ENCODE measurements around the gene UBE3D. TPM values are rescaled to one million over a fixed set of nuclear protein-coding genes. Genes with fewer than 3 reads are reported as not detected.

The UBE3D gene
- total RNA-seq, 1 experiment from 2014 or later: 10.9 TPM

DNA sequence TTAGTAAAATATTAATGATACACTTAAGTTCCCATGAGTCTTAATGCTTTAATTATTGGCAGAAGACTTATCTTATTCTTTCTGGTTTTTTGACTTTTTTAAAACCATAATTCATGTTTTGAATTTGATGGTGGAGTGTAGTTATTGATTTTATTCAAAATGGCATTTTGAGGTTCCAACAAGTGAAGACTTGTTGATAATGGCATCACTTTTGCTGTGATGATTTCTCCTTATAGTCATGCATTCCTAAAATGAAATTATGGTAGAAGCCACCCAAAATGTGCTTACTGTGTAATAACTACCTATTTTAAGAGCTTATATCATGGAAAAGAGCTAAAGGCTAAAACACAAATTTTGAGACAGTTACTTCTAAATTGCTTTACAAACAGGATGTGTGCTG is 4.0 kb upstream of the UBE3D start:
- DNase-seq: no peak
- Histone ChIP-seq H3K27me3 (replicated peaks; ENCODE audit: control insufficient read depth, insufficient read depth, low read length) (no peaks in the 10 kb centered on the region), H3K4me3 (ENCODE audit: low read depth, low read length) (no peak overlapping the region), H3K4me1 (peaks cover 5% of the 10 kb centered on the region; the same call in 1 of the 2 replicates), H3K9me3 (no peaks in the 10 kb centered on the region), H3K36me3 (ENCODE audit: control insufficient read depth, insufficient read depth, low read length) (no peaks in the 10 kb centered on the region)
- BruUV-seq (replicated peaks): no TSS peak
- Mint-ChIP-seq H3K27ac (ENCODE audit: unreplicated experiment) (no peak overlapping the region), H3K36me3 (ENCODE audit: insufficient read depth, unreplicated experiment) (peaks cover 7% of the 10 kb centered on the region), H3K9me3 (ENCODE audit: unreplicated experiment) (no peaks in the 10 kb centered on the region), H3K27me3 (ENCODE audit: insufficient read depth, unreplicated experiment) (no peaks in the 10 kb centered on the region), H3K4me3 (ENCODE audit: unreplicated experiment) (no peak overlapping the region), H3K4me1 (ENCODE audit: low read depth, unreplicated experiment) (peaks cover 5% of the 10 kb centered on the region)
- ChIA-PET POLR2A (no interaction called here), CTCF (no interaction called here)
- intact Hi-C loops (cut with micrococcal nuclease; ENCODE audit: unreplicated experiment): loop anchor here (2.0 to 5.0 kb wide), 5 partner anchors 53 to 822 kb away; partner anchors contain the start of gene IBTK
- TF ChIP-seq, protein P1, sequence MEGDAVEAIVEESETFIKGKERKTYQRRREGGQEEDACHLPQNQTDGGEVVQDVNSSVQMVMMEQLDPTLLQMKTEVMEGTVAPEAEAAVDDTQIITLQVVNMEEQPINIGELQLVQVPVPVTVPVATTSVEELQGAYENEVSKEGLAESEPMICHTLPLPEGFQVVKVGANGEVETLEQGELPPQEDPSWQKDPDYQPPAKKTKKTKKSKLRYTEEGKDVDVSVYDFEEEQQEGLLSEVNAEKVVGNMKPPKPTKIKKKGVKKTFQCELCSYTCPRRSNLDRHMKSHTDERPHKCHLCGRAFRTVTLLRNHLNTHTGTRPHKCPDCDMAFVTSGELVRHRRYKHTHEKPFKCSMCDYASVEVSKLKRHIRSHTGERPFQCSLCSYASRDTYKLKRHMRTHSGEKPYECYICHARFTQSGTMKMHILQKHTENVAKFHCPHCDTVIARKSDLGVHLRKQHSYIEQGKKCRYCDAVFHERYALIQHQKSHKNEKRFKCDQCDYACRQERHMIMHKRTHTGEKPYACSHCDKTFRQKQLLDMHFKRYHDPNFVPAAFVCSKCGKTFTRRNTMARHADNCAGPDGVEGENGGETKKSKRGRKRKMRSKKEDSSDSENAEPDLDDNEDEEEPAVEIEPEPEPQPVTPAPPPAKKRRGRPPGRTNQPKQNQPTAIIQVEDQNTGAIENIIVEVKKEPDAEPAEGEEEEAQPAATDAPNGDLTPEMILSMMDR (IDR thresholded peaks at IDR 0.05; ENCODE audit: insufficient read depth in 1 of 2, low read depth in 1 of 2, low read length in 1 of 2, severe bottlenecking in 1 of 2, unreplicated experiment in 1 of 2): no peak

DNA sequence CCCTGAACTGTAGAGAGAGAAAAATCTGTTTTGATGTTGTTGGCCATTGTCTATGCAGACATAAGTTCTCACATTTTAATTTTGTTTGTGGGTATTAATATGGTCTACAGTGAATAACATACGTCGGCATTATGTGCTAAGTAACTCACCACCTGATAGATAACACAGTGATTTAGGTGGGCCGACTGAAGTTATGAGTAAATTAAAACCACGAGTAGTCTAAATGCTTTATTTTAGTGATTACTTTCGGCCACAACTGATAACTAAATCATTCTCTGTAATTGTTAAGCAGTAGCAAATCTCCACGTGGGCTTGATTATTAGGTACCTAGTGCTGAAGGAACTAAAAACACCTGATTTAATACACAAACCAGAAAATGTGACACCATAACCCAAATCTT is 3.0 kb upstream of the UBE3D start:
- POLR2A ChIA-PET: interaction anchor here (0.6 kb wide), 1 partner anchor 123 kb away, joined by 3 read pairs; no protein-coding TSS in a partner anchor
- CTCF ChIA-PET: interaction anchor here (0.6 to 1.6 kb wide), 2 partner anchors 84 to 446 kb away, joined by 3 to 6 read pairs; no protein-coding TSS in a partner anchor
- no peaks in the 10 kb centered on the region for H3K27me3 Mint-ChIP-seq (ENCODE audit: insufficient read depth, unreplicated experiment)
- BruUV-seq (replicated peaks): no TSS peak
- peak overlapping the region; percentile 85 for H3K27ac Mint-ChIP-seq (ENCODE audit: unreplicated experiment)
- Histone ChIP-seq H3K4me1 (peaks cover 5% of the 10 kb centered on the region; the same call in 1 of the 2 replicates), H3K9me3 (no peaks in the 10 kb centered on the region), H3K36me3 (ENCODE audit: control insufficient read depth, insufficient read depth, low read length) (no peaks in the 10 kb centered on the region), H3K4me3 (ENCODE audit: low read depth, low read length) (peak overlapping the region; percentile 96), H3K27me3 (replicated peaks; ENCODE audit: control insufficient read depth, insufficient read depth, low read length) (no peaks in the 10 kb centered on the region)
- intact Hi-C loops (cut with micrococcal nuclease; ENCODE audit: unreplicated experiment): loop anchor here (2.0 to 5.0 kb wide), 5 partner anchors 54 to 821 kb away; partner anchors contain the start of gene IBTK
- peak overlapping the region; percentile 87 for H3K4me3 Mint-ChIP-seq (ENCODE audit: unreplicated experiment)
- DNase-seq: no peak
- H3K9me3 Mint-ChIP-seq (ENCODE audit: unreplicated experiment): no peaks in the 10 kb centered on the region
- H3K4me1 Mint-ChIP-seq (ENCODE audit: low read depth, unreplicated experiment): peaks cover 5% of the 10 kb centered on the region
- peaks cover 7% of the 10 kb centered on the region for H3K36me3 Mint-ChIP-seq (ENCODE audit: insufficient read depth, unreplicated experiment)
- TF ChIP-seq, protein P1 (IDR thresholded peaks at IDR 0.05; ENCODE audit: insufficient read depth in 1 of 2, low read depth in 1 of 2, low read length in 1 of 2, severe bottlenecking in 1 of 2, unreplicated experiment in 1 of 2): no peak

DNA sequence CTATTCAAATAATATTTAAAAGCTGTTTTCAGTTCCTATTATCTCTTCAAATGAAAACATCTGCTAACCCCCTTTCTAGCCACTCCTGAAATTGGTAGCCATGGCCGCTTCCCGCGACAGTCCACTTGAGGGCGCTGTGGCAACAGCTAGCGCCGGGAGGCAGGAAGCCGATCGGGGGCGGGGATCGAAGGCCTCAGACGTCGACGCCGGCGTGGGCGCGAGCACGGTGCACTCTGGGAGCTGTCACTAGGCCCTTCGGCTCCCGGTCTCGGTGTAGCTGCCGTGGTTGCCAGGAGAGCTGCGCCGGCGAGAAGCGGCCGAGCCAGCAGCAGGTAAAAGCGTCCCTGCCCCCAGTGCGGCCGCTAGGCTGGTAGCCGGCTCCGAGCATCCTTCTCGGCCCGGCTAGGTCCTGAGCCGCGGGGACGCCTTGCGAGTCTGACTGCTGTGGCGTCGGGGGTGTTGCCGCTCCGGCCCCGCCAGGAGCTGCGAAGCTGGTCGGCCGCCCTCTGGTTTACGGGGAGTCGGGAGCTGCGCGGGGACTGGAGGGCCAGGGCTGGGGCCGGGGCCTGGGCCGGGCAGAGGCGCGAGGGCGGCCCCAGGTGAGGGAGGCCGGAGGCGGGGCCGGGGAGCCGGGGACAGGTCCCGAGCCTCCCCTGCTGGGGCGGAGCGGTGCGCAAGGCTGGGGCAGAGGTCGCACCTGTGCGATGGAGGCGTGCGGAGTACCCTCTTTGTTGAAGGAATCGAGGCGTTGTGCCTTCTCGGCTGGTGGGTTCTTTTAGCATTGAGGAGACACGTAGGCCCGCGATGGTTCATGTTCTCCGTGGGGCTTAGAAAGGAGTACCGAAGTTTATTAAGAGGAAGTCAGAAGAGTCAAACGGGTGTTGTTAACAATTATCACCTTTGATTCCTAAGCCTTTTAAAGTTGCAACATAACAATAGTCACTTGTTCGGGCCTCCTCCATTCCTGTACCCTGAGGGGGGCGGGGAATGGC is 2.1 kb upstream of the UBE3D start, which contains the start of gene DOP1A:
DOP1A (plus strand) TSS at position 224 of the 992 bp plus-strand sequence. CDS start 29,307 bp downstream, outside the sequence.
- TF ChIP-seq, protein P1 (IDR thresholded peaks at IDR 0.05; ENCODE audit: insufficient read depth in 1 of 2, low read depth in 1 of 2, low read length in 1 of 2, severe bottlenecking in 1 of 2, unreplicated experiment in 1 of 2): peak; percentile 82 to 95
- Mint-ChIP-seq H3K27me3 (ENCODE audit: insufficient read depth, unreplicated experiment) (no peaks in the 10 kb centered on the region), H3K27ac (ENCODE audit: unreplicated experiment) (peak within 1 kb of the TSS; percentile 85), H3K36me3 (ENCODE audit: insufficient read depth, unreplicated experiment) (peaks cover 7% of the 10 kb centered on the region), H3K4me3 (ENCODE audit: unreplicated experiment) (peak within 1 kb of the TSS; percentile 87), H3K9me3 (ENCODE audit: unreplicated experiment) (no peaks in the 10 kb centered on the region), H3K4me1 (ENCODE audit: low read depth, unreplicated experiment) (peaks cover 5% of the 10 kb centered on the region)
- intact Hi-C loops (cut with micrococcal nuclease; ENCODE audit: unreplicated experiment): loop anchor here (1.0 to 5.0 kb wide), 10 partner anchors 55 to 820 kb away; partner anchors contain the start of genes IBTK, ME1, PGM3 and RWDD2A
- DNase-seq: peak; percentile 95
- Histone ChIP-seq H3K4me3 (ENCODE audit: low read depth, low read length) (peak within 1 kb of the TSS; percentile 96), H3K9me3 (no peaks in the 10 kb centered on the region), H3K36me3 (ENCODE audit: control insufficient read depth, insufficient read depth, low read length) (no peaks in the 10 kb centered on the region), H3K27me3 (replicated peaks; ENCODE audit: control insufficient read depth, insufficient read depth, low read length) (no peaks in the 10 kb centered on the region), H3K4me1 (peaks cover 5% of the 10 kb centered on the region; the same call in 1 of the 2 replicates)
- ChIA-PET POLR2A (interaction anchor here (0.6 to 0.8 kb wide), 2 partner anchors 124 to 147 kb away, joined by 3 read pairs; no protein-coding TSS in a partner anchor), CTCF (interaction anchor here (0.6 to 1.9 kb wide), 10 partner anchors 10 to 797 kb away, joined by 3 to 15 read pairs (median 3); partner anchors contain the start of gene PRSS35)
- BruUV-seq (replicated peaks): no TSS peak

Data from Caco-2 (cell line).